H9 (cell line): ENCODE results near the gene DCHS1. TPM values are rescaled to one million over a fixed set of nuclear protein-coding genes. Genes with fewer than 3 reads are reported as not detected.

Experiments
- DNase-seq: peaks from one replicate; pipeline ENCODE4 v3.0.0-alpha.2; 2017
- H2AFZ ChIP-seq: one replicate; pipeline ENCODE4 v1.6.1; 2013; ENCODE audit warnings: mild to moderate bottlenecking, low read length, control low read depth, moderate library complexity
- H2AK5ac ChIP-seq: 2 replicates; pipeline ENCODE4 v1.6.1; 2013; ENCODE audit warnings: low read length, control low read depth, mixed read lengths; ENCODE audit not compliant: insufficient read length
- H2BK120ac ChIP-seq: one replicate; pipeline ENCODE4 v1.6.1; 2013; ENCODE audit warnings: low read depth, mild to moderate bottlenecking, low read length, control low read depth, inconsistent platforms; ENCODE audit not compliant: poor library complexity, severe bottlenecking
- H2BK12ac ChIP-seq: 2 replicates; pipeline ENCODE4 v1.6.1; 2013; ENCODE audit warnings: low read length, control low read depth, mixed read lengths, low read depth; ENCODE audit not compliant: insufficient read length
- H2BK15ac ChIP-seq: 2 replicates; pipeline ENCODE4 v1.6.1; 2013; ENCODE audit warnings: low read depth, low read length, control low read depth
- H2BK20ac ChIP-seq: one replicate; pipeline ENCODE4 v1.6.1; 2013; ENCODE audit warnings: low read depth, mild to moderate bottlenecking, low read length, control low read depth, inconsistent platforms; ENCODE audit not compliant: poor library complexity, severe bottlenecking
- H2BK5ac ChIP-seq: 2 replicates; pipeline ENCODE4 v1.6.1; 2013; ENCODE audit warnings: low read length, control low read depth, mixed read lengths; ENCODE audit not compliant: insufficient read length
- H3K14ac ChIP-seq: 2 replicates; pipeline ENCODE4 v1.6.1; 2013; ENCODE audit warnings: low read length, control low read depth; ENCODE audit not compliant: insufficient read depth
- H3K18ac ChIP-seq: 2 replicates; pipeline ENCODE4 v1.6.1; 2013; ENCODE audit warnings: low read depth, mild to moderate bottlenecking, mixed read lengths, low read length, control low read depth; ENCODE audit not compliant: insufficient read length
- H3K23ac ChIP-seq: 2 replicates; pipeline ENCODE4 v1.6.1; 2013; ENCODE audit warnings: low read length, control low read depth, mixed read lengths, low read depth; ENCODE audit not compliant: insufficient read length
- H3K23me2 ChIP-seq: 2 replicates; pipeline ENCODE4 v1.6.1; 2013; ENCODE audit warnings: low read depth, mild to moderate bottlenecking, mixed read lengths, low read length, control low read depth; ENCODE audit not compliant: insufficient read length, poor library complexity, severe bottlenecking
- H3K27ac ChIP-seq: 2 replicates; pipeline ENCODE4 v1.5.1; 2013; ENCODE audit warnings: low read length, control low read depth, mixed read lengths, low read depth; ENCODE audit not compliant: insufficient read length
- H3K27me3 ChIP-seq: 2 replicates; pipeline ENCODE4 v1.6.1; 2013; ENCODE audit warnings: low read length, control low read depth, inconsistent platforms; ENCODE audit not compliant: insufficient read depth
- H3K4ac ChIP-seq: 2 replicates; pipeline ENCODE4 v1.6.1; 2013; ENCODE audit warnings: low read depth, mild to moderate bottlenecking, control low read depth, inconsistent platforms, low read length, moderate library complexity
- H3K4me1 ChIP-seq: 2 replicates; pipeline ENCODE4 v1.6.1; 2013; ENCODE audit warnings: low read length, control low read depth, inconsistent platforms; ENCODE audit not compliant: insufficient read depth
- H3K4me2 ChIP-seq: 2 replicates; pipeline ENCODE4 v1.6.1; 2013; ENCODE audit warnings: low read length, control low read depth, mixed read lengths; ENCODE audit not compliant: insufficient read length, insufficient read depth
- H3K56ac ChIP-seq: 2 replicates; pipeline ENCODE4 v1.6.1; 2013; ENCODE audit warnings: low read depth, mild to moderate bottlenecking, mixed read lengths, low read length, control low read depth; ENCODE audit not compliant: insufficient read length
- H3K79me1 ChIP-seq: 2 replicates; pipeline ENCODE4 v1.6.1; 2013; ENCODE audit warnings: low read depth, mild to moderate bottlenecking, moderate library complexity, low read length, control low read depth, inconsistent platforms; ENCODE audit not compliant: insufficient read depth, poor library complexity, severe bottlenecking
- H3K79me2 ChIP-seq: 2 replicates; pipeline ENCODE4 v1.6.1; 2013; ENCODE audit warnings: low read length, control low read depth, inconsistent platforms; ENCODE audit not compliant: insufficient read depth
- H3K9ac ChIP-seq: 2 replicates; pipeline ENCODE4 v1.6.1; 2013; ENCODE audit warnings: low read length, control low read depth, mixed read lengths; ENCODE audit not compliant: insufficient read length; ENCODE audit errors: extremely low read depth
- H3K9me3 ChIP-seq: one replicate; pipeline ENCODE4 v1.6.1; 2013; ENCODE audit warnings: low read depth, low read length, inconsistent platforms; ENCODE audit not compliant: control insufficient read depth
- H3T11ph ChIP-seq: one replicate; pipeline ENCODE4 v1.6.1; 2013; ENCODE audit warnings: mild to moderate bottlenecking, low read length, control low read depth, inconsistent platforms
- H4K20me1 ChIP-seq: one replicate; pipeline ENCODE4 v1.6.1; 2013; ENCODE audit not compliant: control insufficient read depth, insufficient read length, insufficient read depth
- H4K5ac ChIP-seq: 2 replicates; pipeline ENCODE4 v1.6.1; 2013; ENCODE audit warnings: low read depth, mild to moderate bottlenecking, mixed read lengths, low read length, control low read depth; ENCODE audit not compliant: insufficient read length
- H4K8ac ChIP-seq: replicated peaks from 2 replicates; pipeline ENCODE4 v1.6.1; 2013; ENCODE audit warnings: low read length, control low read depth, mixed read lengths, low read depth; ENCODE audit not compliant: insufficient read length
- H4K91ac ChIP-seq: 2 replicates; pipeline ENCODE4 v1.6.1; 2013; ENCODE audit warnings: low read depth, mild to moderate bottlenecking, moderate library complexity, mixed read lengths, low read length, control low read depth; ENCODE audit not compliant: insufficient read length
- H3K27ac Mint-ChIP-seq, 3 experiments: 2 replicates in 2 of 3; 3 replicates in 1 of 3; pipeline ENCODE4 v1.8.0; 2020 to 2021; ENCODE audit warnings: mixed read lengths in 3 of 3, mild to moderate bottlenecking in 1 of 3, moderate library complexity in 1 of 3
- H3K27me3 Mint-ChIP-seq: 2 replicates; pipeline ENCODE4 v1.8.0; 2021; ENCODE audit warnings: low read depth, mild to moderate bottlenecking, moderate library complexity, mixed read lengths
- H3K36me3 Mint-ChIP-seq, 3 experiments: 2 replicates in 2 of 3; 3 replicates in 1 of 3; pipeline ENCODE4 v1.8.0; 2020 to 2021; ENCODE audit warnings: low read depth in 3 of 3, mixed read lengths in 3 of 3; ENCODE audit not compliant: insufficient read depth in 1 of 3
- H3K4me1 Mint-ChIP-seq, 2 experiments: 2 replicates each; pipeline ENCODE4 v1.8.0; 2020; ENCODE audit warnings: mixed read lengths in 2 of 2
- H3K4me3 Mint-ChIP-seq, 2 experiments: 2 replicates in 1 of 2; 3 replicates in 1 of 2; pipeline ENCODE4 v1.8.0; 2020 to 2021; ENCODE audit warnings: mild to moderate bottlenecking in 2 of 2, mixed read lengths in 2 of 2, moderate library complexity in 1 of 2
- H3K9me3 Mint-ChIP-seq, 2 experiments: 2 replicates in 1 of 2; 3 replicates in 1 of 2; pipeline ENCODE4 v1.8.0; 2020; ENCODE audit warnings: mild to moderate bottlenecking in 2 of 2, mixed read lengths in 2 of 2, moderate library complexity in 1 of 2
- CTCF ChIP-seq: fragments of 200-600 bp; sonication (generic); conservative IDR thresholded peaks from 3 replicates; pipeline ENCODE4 v1.8.0; 2021; ENCODE audit warnings: antibody characterized with exemption, mild to moderate bottlenecking
- total RNA-seq: library from RNA; stranded (reverse); gene quantifications from 2 replicates; pipeline ENCODE4 v1.2.1, GENCODE V29; 2021

Gene DCHS1
- total RNA-seq, 1 experiment from 2014 or later, result 12.5 TPM

- Mint-ChIP-seq H3K9me3 (no peaks in the 10 kb centered on the region), H3K4me1 (no peaks in the 10 kb centered on the region), H3K36me3 (no peaks in the 10 kb centered on the region), H3K27me3 (0 out of 2 replicates have a peak, but pooled peaks cover 2% of the 10 kb centered on the region), H3K4me3 (no peak overlapping the region), H3K27ac (no peak overlapping the region)
- no peak for DNase-seq
- H3K27me3 ChIP-seq, result no peaks in the 10 kb centered on the region
- no peak overlapping the region for H3K27ac ChIP-seq
- no peak overlapping the region for H3K4ac ChIP-seq
- no peak for TF ChIP-seq CTCF
- no peak overlapping the region for H2AK5ac ChIP-seq
- no peak overlapping the region for H3K56ac ChIP-seq
- no peaks in the 10 kb centered on the region for H3K79me2 ChIP-seq
- H3K9ac ChIP-seq, result no peak overlapping the region
- no peak overlapping the region for H4K91ac ChIP-seq
- H4K20me1 ChIP-seq, result no peaks in the 10 kb centered on the region
- no peak overlapping the region for H2BK20ac ChIP-seq
- H3K9me3 ChIP-seq, result no peaks in the 10 kb centered on the region
- no peaks in the 10 kb centered on the region for H3K4me1 ChIP-seq
- H2BK12ac ChIP-seq, result no peak overlapping the region
- H4K5ac ChIP-seq, result no peak overlapping the region
- no peak overlapping the region for H3T11ph ChIP-seq
- no peak overlapping the region for H3K14ac ChIP-seq
- no peak overlapping the region for H2BK15ac ChIP-seq
- no peaks in the 10 kb centered on the region for H3K23me2 ChIP-seq
- H2BK120ac ChIP-seq, result no peak overlapping the region
- no peak overlapping the region for H3K23ac ChIP-seq
- no peak overlapping the region for H3K4me2 ChIP-seq
- H3K18ac ChIP-seq, result no peak overlapping the region
- H2BK5ac ChIP-seq, result no peak overlapping the region
- no peak overlapping the region for H4K8ac ChIP-seq
- no peaks in the 10 kb centered on the region for H3K79me1 ChIP-seq
- H2AFZ ChIP-seq, result no peak overlapping the region
Measured at GRCh38 chr11:6673523-6674218, 18.1 kb upstream of the DCHS1 start.
